IMR-90 (cell line): ENCODE data around the gene SLC26A4. TPM values are rescaled to one million over a fixed set of nuclear protein-coding genes. Genes with fewer than 3 reads are reported as not detected.

Source experiments
- ATAC-seq: fragments of 200-7000 bp; cut with Tn5 transposase; 2 replicates; pipeline ENCODE4 v1.9.1; 2020; ENCODE audit warnings: low read depth, mild to moderate bottlenecking, moderate library complexity
- BruUV-seq: library from RNA; stranded (reverse); fragments of 400-500 nt; replicated peaks from 2 replicates; lab custom pipeline; 2021; lab: Mats Ljungman, UMichigan
- CTCF ChIA-PET: fragments of 300-600 bp; formaldehyde crosslinking; extraction: SDS; loops from one replicate; lab custom pipeline; 2021; ENCODE audit warnings: antibody characterized with exemption; lab: Yijun Ruan, JAX
- POLR2A ChIA-PET: fragments of 300-600 bp; sonication (Branson Sonifier 250); formaldehyde crosslinking; loops from one replicate; lab custom pipeline; 2022; ENCODE audit warnings: antibody characterized with exemption; ENCODE audit not compliant: unreplicated experiment; lab: Charles Lee
- DNase-seq: peaks from one replicate; pipeline ENCODE4 v3.0.0; 2013
- H2AFZ ChIP-seq: replicated peaks from 2 replicates; pipeline ENCODE3; 2013; ENCODE audit warnings: low read length, mild to moderate bottlenecking; ENCODE audit not compliant: poor library complexity
- H2AK5ac ChIP-seq: 2 replicates; pipeline ENCODE4 v1.6.1; 2013; ENCODE audit warnings: low read depth, low read length, inconsistent platforms
- H2AK9ac ChIP-seq: replicated peaks from 2 replicates; pipeline ENCODE3; 2013; ENCODE audit warnings: mild to moderate bottlenecking, low read depth, low read length, moderate library complexity; ENCODE audit not compliant: poor library complexity
- H2BK120ac ChIP-seq: 2 replicates; pipeline ENCODE4 v1.6.1; 2013; ENCODE audit warnings: low read depth, low read length, inconsistent platforms
- H2BK15ac ChIP-seq: 3 replicates; pipeline ENCODE4 v1.6.1; 2013; ENCODE audit warnings: low read depth, low read length, inconsistent platforms
- H2BK20ac ChIP-seq: 2 replicates; pipeline ENCODE4 v1.6.1; 2013; ENCODE audit warnings: low read depth, mild to moderate bottlenecking, inconsistent platforms, low read length, moderate library complexity
- H2BK5ac ChIP-seq: 2 replicates; pipeline ENCODE4 v1.6.1; 2013; ENCODE audit warnings: mild to moderate bottlenecking, low read depth, low read length, inconsistent platforms; ENCODE audit not compliant: poor library complexity, severe bottlenecking
- H3K14ac ChIP-seq: replicated peaks from 2 replicates; pipeline ENCODE4 v1.6.1; 2013; ENCODE audit warnings: low read depth, low read length, inconsistent platforms
- H3K18ac ChIP-seq: 2 replicates; pipeline ENCODE4 v1.6.1; 2013; ENCODE audit warnings: low read depth, low read length, control low read depth
- H3K23ac ChIP-seq: 2 replicates; pipeline ENCODE4 v1.6.1; 2013; ENCODE audit warnings: low read depth, low read length, inconsistent platforms
- H3K27ac ChIP-seq: 2 replicates; pipeline ENCODE4 v1.5.1; 2013; ENCODE audit warnings: mild to moderate bottlenecking, control low read depth, low read length; ENCODE audit not compliant: insufficient read depth
- H3K27me3 ChIP-seq: 2 replicates; pipeline ENCODE4 v1.6.1; 2013; ENCODE audit warnings: low read length; ENCODE audit not compliant: control insufficient read depth, insufficient read depth
- H3K36me3 ChIP-seq: 2 replicates; pipeline ENCODE4 v1.6.1; 2013; ENCODE audit warnings: low read length, mixed read lengths; ENCODE audit not compliant: control insufficient read depth, insufficient read depth
- H3K4ac ChIP-seq: 2 replicates; pipeline ENCODE4 v1.6.1; 2013; ENCODE audit warnings: low read depth, low read length, inconsistent platforms
- H3K4me1 ChIP-seq: 2 replicates; pipeline ENCODE4 v1.6.1; 2013; ENCODE audit warnings: low read length, mixed read lengths; ENCODE audit not compliant: control insufficient read depth, insufficient read depth
- H3K4me2 ChIP-seq: 2 replicates; pipeline ENCODE4 v1.6.1; 2013; ENCODE audit warnings: low read depth, mild to moderate bottlenecking, control low read depth, low read length, moderate library complexity
- H3K4me3 ChIP-seq: 2 replicates; pipeline ENCODE4 v1.5.1; 2013; ENCODE audit warnings: low read depth, mild to moderate bottlenecking, control low read depth, low read length, moderate library complexity; ENCODE audit not compliant: insufficient read depth
- H3K56ac ChIP-seq: 2 replicates; pipeline ENCODE4 v1.6.1; 2013; ENCODE audit warnings: low read length, inconsistent platforms; ENCODE audit not compliant: insufficient read depth; ENCODE audit errors: extremely low read depth
- H3K79me1 ChIP-seq, 2 experiments: 2 replicates each; pipeline ENCODE4 v1.6.1; 2013; ENCODE audit warnings: low read length in 2 of 2, inconsistent platforms in 1 of 2, low read depth in 1 of 2
- H3K9ac ChIP-seq: 2 replicates; pipeline ENCODE4 v1.6.1; 2013; ENCODE audit warnings: low read depth, low read length, control low read depth
- H3K9me1 ChIP-seq: 2 replicates; pipeline ENCODE4 v1.6.1; 2013; ENCODE audit warnings: low read length, inconsistent platforms; ENCODE audit not compliant: insufficient read depth
- H3K9me3 ChIP-seq: 2 replicates; pipeline ENCODE4 v1.6.1; 2013; ENCODE audit warnings: low read length; ENCODE audit not compliant: control insufficient read depth, insufficient read depth
- H4K20me1 ChIP-seq: 2 replicates; pipeline ENCODE4 v1.6.1; 2013; ENCODE audit warnings: low read length, inconsistent platforms; ENCODE audit not compliant: insufficient read depth
- H4K5ac ChIP-seq: 2 replicates; pipeline ENCODE4 v1.6.1; 2013; ENCODE audit warnings: mild to moderate bottlenecking, low read depth, low read length, control low read depth
- H4K8ac ChIP-seq, 2 experiments: 2 replicates each; pipeline ENCODE4 v1.6.1; 2013; ENCODE audit warnings: low read depth in 2 of 2, low read length in 2 of 2, control low read depth in 1 of 2, inconsistent platforms in 1 of 2
- H4K91ac ChIP-seq: 2 replicates; pipeline ENCODE4 v1.6.1; 2013; ENCODE audit warnings: low read depth, low read length, inconsistent platforms; ENCODE audit not compliant: insufficient read depth
- CEBPB ChIP-seq: IDR thresholded peaks from 2 replicates; pipeline ENCODE4 v1.6.1; 2012; ENCODE audit warnings: low read depth, low read length, improper control_type of control experiment
- MAZ ChIP-seq: IDR thresholded peaks from 2 replicates; pipeline ENCODE4 v1.6.1; 2012; ENCODE audit warnings: low read depth, mild to moderate bottlenecking, low read length, improper control_type of control experiment, moderate library complexity, borderline replicate concordance
- MXI1 ChIP-seq: IDR thresholded peaks from 2 replicates; pipeline ENCODE4 v1.6.1; 2012; ENCODE audit warnings: low read depth, mild to moderate bottlenecking, low read length, moderate library complexity, borderline replicate concordance
- NFE2L2 ChIP-seq: fragments of 150-350 bp; IDR thresholded peaks from 2 replicates; pipeline ENCODE4 v1.6.1; 2016; ENCODE audit warnings: low read depth, mild to moderate bottlenecking, low read length
- WGBS, 2 experiments: methylation state at CpG; one replicate each; pipeline versions ENCODE4 v1.1.5 to v1.1.7; 2013; ENCODE audit warnings: missing lambda C conversion rate in 2 of 2; ENCODE audit not compliant: insufficient read length in 1 of 2; ENCODE audit errors: extremely low coverage in 2 of 2; 5-methylcytosine and 5-hydroxymethylcytosine counted together
- dilution Hi-C: fragments of 300-500 bp; cut with HindIII; formaldehyde crosslinking; loops from one replicate; pipeline ENCODE4 v1.14.3; 2018; ENCODE audit warnings: low sequenced_read_pairs; ENCODE audit not compliant: unreplicated experiment
- in situ Hi-C: fragments of 300-500 bp; cut with MboI; formaldehyde crosslinking; loops from 3 replicates; pipeline ENCODE4 v1.14.3; 2019; ENCODE audit warnings: low sequenced_read_pairs, inconsistent platforms, mixed read lengths
- intact Hi-C: fragments of 100-400 bp; cut with micrococcal nuclease; formaldehyde crosslinking; loops from 2 replicates; pipeline ENCODE4 v1.10.0; 2022
- polyA plus RNA-seq, 3 experiments: library from polyadenylated mRNA; depleted of rRNA; stranded (reverse); fragments of >200 nt; gene quantifications; 2 replicates each; pipeline ENCODE4 v1.2.3, GENCODE V29; 2012; ENCODE audit warnings: low replicate concordance in 1 of 3
- total RNA-seq: library from RNA; depleted of rRNA; stranded (reverse); fragments of >200 nt; gene quantifications from 2 replicates; pipeline ENCODE4 v1.2.3, GENCODE V29; 2012
- TF ChIP-seq, protein P1 (sequence below): fragments of 150-350 bp; IDR thresholded peaks from 2 replicates; pipeline ENCODE4 v1.6.1; 2016; ENCODE audit warnings: low read depth, mild to moderate bottlenecking, low read length, moderate library complexity, borderline replicate concordance

The SLC26A4 gene
- total and polyA plus RNA-seq, 2 of the 4 experiments (the other 2 are of a cell fraction): 0.09 to 1.1 TPM

GRCh38 chr7:107652642-107653041, 8.0 kb upstream of the SLC26A4 start:
- H3K9me1 ChIP-seq: no peaks in the 10 kb centered on the region
- no peak for ATAC-seq
- H2BK15ac ChIP-seq: no peak overlapping the region
- no peak overlapping the region for H4K5ac ChIP-seq
- no peak overlapping the region for H3K4me2 ChIP-seq
- intact Hi-C loops: no loop called here
- H4K8ac ChIP-seq: no peak overlapping the region
- no peak for DNase-seq
- CTCF ChIA-PET: no interaction called here
- H2BK5ac ChIP-seq: no peak overlapping the region
- H2BK120ac ChIP-seq: no peak overlapping the region
- H3K4ac ChIP-seq: no peak overlapping the region
- in situ Hi-C loops: no loop called here
- POLR2A ChIA-PET: no interaction called here
- no peak overlapping the region for H3K9ac ChIP-seq
- H2AK5ac ChIP-seq: no peak overlapping the region
- dilution Hi-C loops: no loop called here
- no peaks in the 10 kb centered on the region for H3K9me3 ChIP-seq
- WGBS, 2 experiments: no CpG with 5 or more reads among the region's 5 CpGs
- TF ChIP-seq, protein P1, sequence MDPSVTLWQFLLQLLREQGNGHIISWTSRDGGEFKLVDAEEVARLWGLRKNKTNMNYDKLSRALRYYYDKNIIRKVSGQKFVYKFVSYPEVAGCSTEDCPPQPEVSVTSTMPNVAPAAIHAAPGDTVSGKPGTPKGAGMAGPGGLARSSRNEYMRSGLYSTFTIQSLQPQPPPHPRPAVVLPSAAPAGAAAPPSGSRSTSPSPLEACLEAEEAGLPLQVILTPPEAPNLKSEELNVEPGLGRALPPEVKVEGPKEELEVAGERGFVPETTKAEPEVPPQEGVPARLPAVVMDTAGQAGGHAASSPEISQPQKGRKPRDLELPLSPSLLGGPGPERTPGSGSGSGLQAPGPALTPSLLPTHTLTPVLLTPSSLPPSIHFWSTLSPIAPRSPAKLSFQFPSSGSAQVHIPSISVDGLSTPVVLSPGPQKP: no peak
- TF ChIP-seq MXI1 (no peak), MAZ (no peak), CEBPB (no peak), NFE2L2 (no peak)
- no peak overlapping the region for H3K18ac ChIP-seq
- no peak overlapping the region for H2AK9ac ChIP-seq
- peaks cover 2% of the 10 kb centered on the region; the same call in 1 of the 2 replicates for H3K27me3 ChIP-seq
- no peaks in the 10 kb centered on the region for H4K20me1 ChIP-seq
- no peak overlapping the region for H3K56ac ChIP-seq
- no peak overlapping the region for H3K4me3 ChIP-seq
- no peaks in the 10 kb centered on the region for H3K4me1 ChIP-seq
- H2AFZ ChIP-seq: no peak overlapping the region
- no peaks in the 10 kb centered on the region for H3K79me1 ChIP-seq
- H2BK20ac ChIP-seq: no peak overlapping the region
- no peak overlapping the region for H3K23ac ChIP-seq
- no peak overlapping the region for H3K14ac ChIP-seq
- H3K27ac ChIP-seq: no peak overlapping the region
- H4K91ac ChIP-seq: no peak overlapping the region
- BruUV-seq: no TSS peak
- H3K36me3 ChIP-seq: no peaks in the 10 kb centered on the region
